H1 (cell line): Measurements from ENCODE around the gene OR2T12. TPM values are rescaled to one million over a fixed set of nuclear protein-coding genes. Genes with fewer than 3 reads are reported as not detected.

Experiments used
- polyA plus RNA-seq, 7 experiments: library from polyadenylated mRNA; depleted of rRNA in 3 of 7; stranded (reverse) in 5 of 7; unstranded in 2 of 7; fragments of >200 nt in 5 of 7; fragments of 200-250 nt in 2 of 7; gene quantifications; 1 replicate in 5 of 7; 2 replicates in 1 of 7; 4 replicates in 1 of 7; pipeline versions ENCODE4 v1.2.1 to v1.2.3, GENCODE V29; 2011 to 2013; ENCODE audit warnings: missing spikeins in 2 of 7, mixed read lengths in 2 of 7
- total RNA-seq: library from RNA; stranded (reverse); fragmentation: NEBNext Ultra II Directional; extraction: Animal tissue kit (Norgen Biotek cat#: 25700); gene quantifications from 2 replicates; pipeline ENCODE4 v1.2.1, GENCODE V29; 2021

OR2T12 gene
- total and polyA plus RNA-seq, 2 of the 8 experiments (the other 6 are each of a cell fraction or from before 2014, with no cell fraction given), result not detected

Other genes starting within 250 kb of the OR2T12 start
- not detected in 2 replicates for gene OR2L13, start 208.2 kb downstream of the OR2T12 start, total RNA-seq
- gene OR2L13, start 208.2 kb downstream of the OR2T12 start, polyA plus RNA-seq (2011; rRNA removed), result not detected in 2 replicates
- gene OR2M5, start 158.3 kb downstream of the OR2T12 start, total RNA-seq, result not detected in 2 replicates
- not detected in 2 replicates for gene OR2M5, start 158.3 kb downstream of the OR2T12 start, polyA plus RNA-seq (2011; rRNA removed)
- not detected in 2 replicates for gene OR2M2, start 128.6 kb downstream of the OR2T12 start, total RNA-seq
- gene OR2M2, start 128.6 kb downstream of the OR2T12 start, polyA plus RNA-seq (2011; rRNA removed), result not detected in 2 replicates
- not detected in 2 replicates for gene OR2M3, start 106.2 kb downstream of the OR2T12 start, total RNA-seq
- not detected in 2 replicates for gene OR2M3, start 106.2 kb downstream of the OR2T12 start, polyA plus RNA-seq (2011; rRNA removed)
- gene OR2M4, start 72.0 kb downstream of the OR2T12 start, total RNA-seq, result not detected in 2 replicates
- gene OR2M4, start 72.0 kb downstream of the OR2T12 start, polyA plus RNA-seq (2011; rRNA removed), result not detected in 2 replicates
- not detected in 2 replicates for gene OR2T33, start 25.4 kb downstream of the OR2T12 start, total RNA-seq
- gene OR2T33, start 25.4 kb downstream of the OR2T12 start, polyA plus RNA-seq (2011; rRNA removed), result not detected in 2 replicates
- not detected in 2 replicates for gene OR2M7, start 21.1 kb upstream of the OR2T12 start, total RNA-seq
- gene OR2M7, start 21.1 kb upstream of the OR2T12 start, polyA plus RNA-seq (2011; rRNA removed), result not detected in 2 replicates
- gene OR14C36, start 45.4 kb upstream of the OR2T12 start, total RNA-seq, result not detected in 2 replicates
- gene OR14C36, start 45.4 kb upstream of the OR2T12 start, polyA plus RNA-seq (2011; rRNA removed), result not detected in 2 replicates
- gene OR2T4, start 58.2 kb upstream of the OR2T12 start, total RNA-seq, result not detected in 2 replicates
- not detected in 2 replicates for gene OR2T4, start 58.2 kb upstream of the OR2T12 start, polyA plus RNA-seq (2011; rRNA removed)
- not detected in 2 replicates for gene OR2T6, start 72.3 kb upstream of the OR2T12 start, total RNA-seq
- gene OR2T6, start 72.3 kb upstream of the OR2T12 start, polyA plus RNA-seq (2011; rRNA removed), result not detected in 2 replicates
- not detected in 2 replicates for gene OR2T1, start 99.6 kb upstream of the OR2T12 start, total RNA-seq
- gene OR2T1, start 99.6 kb upstream of the OR2T12 start, polyA plus RNA-seq (2011; rRNA removed), result not detected in 2 replicates
- not detected in 2 replicates for gene OR2T2, start 142.2 kb upstream of the OR2T12 start, total RNA-seq
- not detected in 2 replicates for gene OR2T2, start 142.2 kb upstream of the OR2T12 start, polyA plus RNA-seq (2011; rRNA removed)
- gene OR2T3, start 169.9 kb upstream of the OR2T12 start, total RNA-seq, result not detected in 2 replicates
- not detected in 2 replicates for gene OR2T3, start 169.9 kb upstream of the OR2T12 start, polyA plus RNA-seq (2011; rRNA removed)
- gene OR2T5, start 185.2 kb upstream of the OR2T12 start, total RNA-seq, result not detected in 2 replicates
- not detected in 2 replicates for gene OR2T5, start 185.2 kb upstream of the OR2T12 start, polyA plus RNA-seq (2011; rRNA removed)
- not detected in 2 replicates for gene OR2G6, start 204.6 kb upstream of the OR2T12 start, total RNA-seq
- not detected in 2 replicates for gene OR2G6, start 204.6 kb upstream of the OR2T12 start, polyA plus RNA-seq (2011; rRNA removed)